Nephron progenitor cell (in vitro differentiated cells): Measurements from ENCODE around the gene DNAJC18.
"Not testable (repeated sequence)": the region's sequence is repeated elsewhere in the genome, so short reads cannot be mapped to it uniquely, and the experiment has no call there.

Experiments
- DNase-seq: peaks from one replicate; pipeline ENCODE4 v3.0.0; 2021
- H3K27ac Mint-ChIP-seq: 2 replicates; pipeline ENCODE4 v1.8.0; 2021; ENCODE audit warnings: mild to moderate bottlenecking, moderate library complexity, mixed read lengths
- H3K27me3 Mint-ChIP-seq: 2 replicates; pipeline ENCODE4 v1.8.0; 2021; ENCODE audit warnings: mild to moderate bottlenecking, low read depth, mixed read lengths; ENCODE audit not compliant: poor library complexity
- H3K36me3 Mint-ChIP-seq: 2 replicates; pipeline ENCODE4 v1.8.0; 2021; ENCODE audit warnings: low read depth, mixed read lengths
- H3K4me1 Mint-ChIP-seq: 2 replicates; pipeline ENCODE4 v1.8.0; 2021; ENCODE audit warnings: mixed read lengths
- H3K4me3 Mint-ChIP-seq: 2 replicates; pipeline ENCODE4 v1.8.0; 2021; ENCODE audit warnings: mild to moderate bottlenecking, moderate library complexity, mixed read lengths
- H3K9me3 Mint-ChIP-seq: 2 replicates; pipeline ENCODE4 v1.8.0; 2021; ENCODE audit warnings: mild to moderate bottlenecking, moderate library complexity, mixed read lengths
- TF ChIP-seq, protein P1 (sequence below): fragments of 200-600 bp; sonication (generic); IDR thresholded peaks from 2 replicates; pipeline ENCODE4 v1.5.0; 2021; ENCODE audit warnings: antibody characterized with exemption

The DNAJC18 gene

DNA sequence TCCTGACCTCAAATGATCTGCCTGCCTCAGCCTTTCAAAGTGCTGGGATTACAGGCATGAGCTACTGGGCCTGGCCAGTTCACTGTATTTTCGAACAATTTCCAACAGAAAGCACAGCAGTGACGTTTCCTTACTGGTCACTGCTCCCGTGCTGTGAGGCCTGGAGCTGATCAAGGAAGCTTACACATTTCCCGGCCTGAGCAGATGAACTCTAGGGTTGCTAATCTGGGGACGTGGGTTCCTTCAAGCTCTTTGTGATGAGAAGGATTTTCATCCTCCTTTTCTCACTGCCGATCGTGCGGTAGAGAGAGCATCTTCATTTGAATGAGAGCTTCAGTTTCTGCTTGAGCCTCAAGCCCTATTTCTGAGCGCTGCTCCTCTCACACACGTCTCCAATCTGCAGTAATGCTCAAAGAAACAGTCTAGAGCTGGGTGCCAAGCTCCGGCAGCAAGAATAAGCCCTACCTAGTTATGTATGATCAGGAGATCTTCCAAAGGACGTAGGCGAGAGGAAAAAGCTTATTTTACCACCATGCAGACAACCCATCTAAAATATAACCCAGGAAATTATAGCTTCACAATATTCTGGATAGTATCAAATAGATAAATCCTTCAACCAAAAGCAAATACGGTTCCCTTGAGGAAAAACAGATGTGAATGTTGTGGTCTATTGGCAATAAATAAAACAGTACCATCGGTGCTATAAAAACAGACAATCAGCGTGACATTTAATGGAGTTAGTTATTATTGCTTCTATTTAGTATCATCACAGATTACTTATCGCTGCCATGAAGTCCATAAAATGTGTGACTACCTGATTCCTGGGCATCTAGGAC lies 28.1 kb downstream of the DNAJC18 start:
- H3K4me3 Mint-ChIP-seq, result no peak overlapping the region
- H3K36me3 Mint-ChIP-seq, result peaks cover 23% of the 10 kb centered on the region

DNA sequence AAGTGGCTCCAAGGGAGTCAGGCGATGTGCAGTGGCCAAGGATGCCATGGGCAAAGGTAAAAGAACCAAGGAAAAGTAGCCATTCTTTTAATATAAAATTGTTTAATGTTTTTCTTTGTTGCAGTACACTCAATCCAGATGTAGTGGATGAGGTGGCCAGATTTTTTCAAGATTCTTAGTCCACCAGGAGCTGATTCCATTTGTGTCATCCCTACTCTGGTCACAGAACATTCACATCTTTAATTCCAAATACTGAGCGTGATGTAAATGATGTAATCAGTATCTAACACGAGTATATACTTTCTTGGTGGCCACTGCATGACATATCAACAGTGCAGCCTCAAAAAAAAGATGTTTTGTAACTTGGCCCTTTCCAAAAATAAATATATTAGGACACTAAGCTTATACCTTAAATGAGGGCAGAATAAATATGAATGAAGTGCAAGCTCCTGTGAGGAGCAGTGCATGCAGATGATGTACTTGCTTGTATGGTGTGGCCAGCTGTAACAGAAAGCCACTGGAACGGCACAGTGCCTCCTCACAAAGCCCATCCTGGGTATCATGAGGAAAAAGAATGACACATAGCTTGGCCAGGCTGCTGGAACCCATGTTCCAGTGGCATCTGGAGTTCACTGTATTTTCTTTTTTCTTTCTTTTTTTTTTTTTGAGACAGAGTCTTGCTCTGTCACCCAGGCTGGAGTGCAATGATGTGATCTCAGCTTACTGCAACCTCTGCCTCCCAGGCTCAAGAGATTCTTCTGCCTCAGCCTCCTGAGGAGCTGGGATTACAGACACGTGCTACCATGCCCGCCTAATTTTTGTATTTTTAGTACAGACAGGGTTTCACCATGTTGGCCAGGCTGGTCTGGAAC lies 29.0 kb downstream of the DNAJC18 start:
- no peak for DNase-seq
- TF ChIP-seq, protein P1, sequence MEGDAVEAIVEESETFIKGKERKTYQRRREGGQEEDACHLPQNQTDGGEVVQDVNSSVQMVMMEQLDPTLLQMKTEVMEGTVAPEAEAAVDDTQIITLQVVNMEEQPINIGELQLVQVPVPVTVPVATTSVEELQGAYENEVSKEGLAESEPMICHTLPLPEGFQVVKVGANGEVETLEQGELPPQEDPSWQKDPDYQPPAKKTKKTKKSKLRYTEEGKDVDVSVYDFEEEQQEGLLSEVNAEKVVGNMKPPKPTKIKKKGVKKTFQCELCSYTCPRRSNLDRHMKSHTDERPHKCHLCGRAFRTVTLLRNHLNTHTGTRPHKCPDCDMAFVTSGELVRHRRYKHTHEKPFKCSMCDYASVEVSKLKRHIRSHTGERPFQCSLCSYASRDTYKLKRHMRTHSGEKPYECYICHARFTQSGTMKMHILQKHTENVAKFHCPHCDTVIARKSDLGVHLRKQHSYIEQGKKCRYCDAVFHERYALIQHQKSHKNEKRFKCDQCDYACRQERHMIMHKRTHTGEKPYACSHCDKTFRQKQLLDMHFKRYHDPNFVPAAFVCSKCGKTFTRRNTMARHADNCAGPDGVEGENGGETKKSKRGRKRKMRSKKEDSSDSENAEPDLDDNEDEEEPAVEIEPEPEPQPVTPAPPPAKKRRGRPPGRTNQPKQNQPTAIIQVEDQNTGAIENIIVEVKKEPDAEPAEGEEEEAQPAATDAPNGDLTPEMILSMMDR, result no peak
- H3K27ac Mint-ChIP-seq, result no peak overlapping the region
- no peak overlapping the region for H3K4me3 Mint-ChIP-seq
- H3K36me3 Mint-ChIP-seq, result peaks cover 20% of the 10 kb centered on the region
- H3K4me1 Mint-ChIP-seq, result peaks cover 4% of the 10 kb centered on the region
- no peaks in the 10 kb centered on the region for H3K9me3 Mint-ChIP-seq
- H3K27me3 Mint-ChIP-seq, result peaks cover 4% of the 10 kb centered on the region

More for the DNA sequence above, 28.1 kb downstream of the DNAJC18 start:
- H3K9me3 Mint-ChIP-seq, result no peaks in the 10 kb centered on the region
- H3K27me3 Mint-ChIP-seq, result peaks cover 4% of the 10 kb centered on the region
- TF ChIP-seq, protein P1, result no peak
- no peak for DNase-seq
- no peak overlapping the region for H3K27ac Mint-ChIP-seq
- no peaks in the 10 kb centered on the region for H3K4me1 Mint-ChIP-seq

DNA sequence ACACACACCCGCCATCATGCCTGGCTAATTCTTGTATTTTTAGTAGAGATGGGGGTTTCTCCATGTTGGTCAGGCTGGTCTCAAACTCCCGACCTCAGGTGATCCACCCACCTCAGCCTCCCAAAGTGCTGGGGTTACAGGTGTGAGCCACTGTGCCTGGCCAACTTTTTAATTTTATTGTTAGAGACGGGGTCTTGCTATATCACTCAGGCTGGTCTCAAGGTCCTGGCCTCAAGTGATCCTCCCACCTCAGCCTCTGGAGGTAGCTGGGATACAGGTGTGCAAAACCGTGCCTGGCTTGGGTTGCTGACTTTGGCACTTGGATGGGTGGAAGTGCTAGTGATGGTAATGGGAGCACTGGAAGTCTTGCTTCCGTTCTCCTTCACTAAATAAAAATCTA lies 30.2 kb downstream of the DNAJC18 start:
- peaks cover 11% of the 10 kb centered on the region for H3K4me1 Mint-ChIP-seq
- not testable (repeated sequence) for H3K27ac Mint-ChIP-seq, H3K9me3 Mint-ChIP-seq, H3K4me3 Mint-ChIP-seq, H3K27me3 Mint-ChIP-seq, DNase-seq
- peaks cover 15% of the 10 kb centered on the region for H3K36me3 Mint-ChIP-seq

DNA sequence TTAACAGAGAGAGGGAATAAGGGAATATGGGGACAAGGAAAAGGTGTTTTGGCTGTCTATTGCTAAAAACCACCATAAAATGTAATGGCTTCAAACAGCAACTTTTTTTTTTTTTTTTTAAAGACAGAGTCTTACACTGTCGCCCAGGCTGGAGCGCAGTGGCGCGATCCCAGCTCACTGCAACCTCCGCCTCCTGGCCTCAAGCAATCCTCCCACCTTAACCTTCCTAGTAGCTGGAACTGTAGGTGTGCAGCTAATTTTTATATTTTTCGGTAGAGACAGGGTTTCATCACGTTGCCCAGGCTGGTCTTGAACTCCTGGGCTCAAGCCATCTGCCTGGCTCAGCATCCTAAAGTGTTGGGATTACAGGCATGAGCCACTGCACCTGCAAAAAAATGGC lies 31.1 kb downstream of the DNAJC18 start:
- no peaks in the 10 kb centered on the region for H3K9me3 Mint-ChIP-seq

DNA sequence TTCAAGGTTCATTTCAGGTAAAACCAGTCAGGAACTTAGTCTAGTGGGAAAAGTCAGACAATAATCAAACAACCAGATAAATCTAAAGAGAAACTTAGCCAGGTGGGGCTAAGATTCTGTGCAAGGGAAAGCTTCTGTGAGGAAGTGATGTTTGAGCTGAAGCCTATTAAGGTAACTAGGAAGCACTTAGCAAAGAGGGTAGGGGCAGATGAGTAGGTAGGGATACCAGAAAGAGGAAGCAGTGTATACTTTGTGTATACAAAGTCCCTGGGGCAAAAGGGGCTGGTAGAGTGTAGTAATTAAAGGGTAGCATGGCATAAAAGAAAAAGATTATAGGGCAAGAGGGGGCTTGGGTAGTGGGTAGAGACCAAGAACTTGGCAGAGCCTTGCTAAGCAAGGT lies 31.8 kb downstream of the DNAJC18 start:
- Mint-ChIP-seq H3K9me3 (no peaks in the 10 kb centered on the region), H3K27me3 (peaks cover 9% of the 10 kb centered on the region), H3K27ac (no peak overlapping the region), H3K4me1 (peaks cover 23% of the 10 kb centered on the region), H3K36me3 (peaks cover 1% of the 10 kb centered on the region), H3K4me3 (no peak overlapping the region)
- no peak for DNase-seq
- TF ChIP-seq, protein P1, result no peak

More for the DNA sequence above, 31.1 kb downstream of the DNAJC18 start:
- TF ChIP-seq, protein P1, result no peak
- DNase-seq, result no peak
- H3K27ac Mint-ChIP-seq, result no peak overlapping the region
- peaks cover 17% of the 10 kb centered on the region for H3K4me1 Mint-ChIP-seq
- H3K27me3 Mint-ChIP-seq, result peaks cover 9% of the 10 kb centered on the region
- no peak overlapping the region for H3K4me3 Mint-ChIP-seq
- H3K36me3 Mint-ChIP-seq, result peaks cover 8% of the 10 kb centered on the region

DNA sequence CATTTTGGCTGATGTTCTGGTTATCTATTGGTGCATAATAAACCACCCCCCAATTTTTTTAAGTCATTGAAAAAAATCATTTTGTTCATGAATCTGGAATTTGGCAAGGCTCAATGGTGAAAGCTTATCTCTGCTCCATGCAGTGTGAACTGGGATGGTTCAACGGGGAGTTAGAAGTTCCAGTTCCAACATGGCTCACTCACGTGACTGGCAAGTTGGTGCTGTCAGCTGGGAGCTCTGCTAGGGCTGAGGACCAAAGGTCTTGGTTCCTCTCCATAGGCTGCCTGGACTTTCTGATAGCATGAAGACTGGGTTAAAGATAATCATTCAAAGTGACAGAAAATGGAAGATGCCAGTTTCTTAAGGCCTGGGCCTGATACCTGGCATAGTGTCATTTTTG lies 32.4 kb downstream of the DNAJC18 start:
- Mint-ChIP-seq H3K27me3 (peaks cover 9% of the 10 kb centered on the region), H3K27ac (peak overlapping the region; percentile 29), H3K4me1 (peaks cover 25% of the 10 kb centered on the region), H3K9me3 (no peaks in the 10 kb centered on the region), H3K36me3 (no peaks in the 10 kb centered on the region), H3K4me3 (no peak overlapping the region)
- TF ChIP-seq, protein P1, result no peak
- DNase-seq, result no peak
